Spleen (tissue), 11 donors: Measurements from ENCODE around the gene AGBL3. TPM values are rescaled to one million over a fixed set of nuclear protein-coding genes. Genes with fewer than 3 reads are reported as not detected.
"Not testable (repeated sequence)": the region's sequence is repeated elsewhere in the genome, so short reads cannot be mapped to it uniquely, and the experiment has no call there.

Experiments
- DNase-seq: peaks from one replicate; pipeline ENCODE4 v3.0.0-alpha.2; 2020
- H3K27ac ChIP-seq, 8 donors: fragments of 200-600 bp; sonication (generic) in 7 of 8; 1 replicate in 4 of 8; 2 replicates in 4 of 8; pipeline versions ENCODE4 v1.5.0 to v1.8.0; 2016 to 2021; ENCODE audit warnings: inconsistent platforms in 4 of 8, mild to moderate bottlenecking in 4 of 8, moderate library complexity in 1 of 8
- H3K27me3 ChIP-seq, 7 donors: fragments of 200-600 bp; sonication (generic) in 6 of 7; replicated peaks in 1 of 7; 1 replicate in 4 of 7; 2 replicates in 3 of 7; pipeline versions ENCODE4 v1.5.0 to v1.8.0; 2016 to 2021; ENCODE audit warnings: inconsistent platforms in 3 of 7, mild to moderate bottlenecking in 1 of 7
- H3K36me3 ChIP-seq, 6 donors: fragments of 200-600 bp; sonication (generic) in 5 of 6; 1 replicate in 4 of 6; 2 replicates in 2 of 6; pipeline versions ENCODE4 v1.5.0 to v1.8.0; 2016 to 2021; ENCODE audit warnings: inconsistent platforms in 2 of 6
- H3K4me1 ChIP-seq, 6 donors: fragments of 200-600 bp; sonication (generic) in 5 of 6; 1 replicate in 3 of 6; 2 replicates in 3 of 6; pipeline versions ENCODE4 v1.5.0 to v1.8.0; 2016 to 2021; ENCODE audit warnings: inconsistent platforms in 3 of 6
- H3K4me3 ChIP-seq, 8 donors: fragments of 200-600 bp; sonication (generic) in 7 of 8; 1 replicate in 4 of 8; 2 replicates in 4 of 8; pipeline versions ENCODE4 v1.5.0 to v1.8.0; 2016 to 2021; ENCODE audit warnings: inconsistent platforms in 4 of 8, mild to moderate bottlenecking in 4 of 8, moderate library complexity in 2 of 8
- H3K9me3 ChIP-seq, 8 donors: fragments of 200-600 bp; sonication (generic) in 7 of 8; 1 replicate in 4 of 8; 2 replicates in 4 of 8; pipeline versions ENCODE4 v1.5.0 to v1.8.0; 2016 to 2021; ENCODE audit warnings: inconsistent platforms in 4 of 8
- CTCF ChIP-seq, 11 experiments: fragments of 200-600 bp in 7 of 11; fragments of 450-650 bp in 4 of 11; sonication (generic) in 4 of 11; IDR thresholded peaks in 8 of 11; conservative IDR thresholded peaks in 3 of 11; 1 replicate in 7 of 11; 2 replicates in 4 of 11; pipeline versions ENCODE4 v1.4.0 to v1.8.0; 2016 to 2021; ENCODE audit warnings: antibody characterized with exemption in 11 of 11, inconsistent platforms in 4 of 11, mild to moderate bottlenecking in 1 of 11
- POLR2A ChIP-seq, 3 donors: fragments of 450-650 bp; IDR thresholded peaks; one replicate each; pipeline ENCODE4 v1.5.1; 2017; ENCODE audit warnings: antibody characterized with exemption in 3 of 3, mild to moderate bottlenecking in 1 of 3
- POLR2AphosphoS5 ChIP-seq, 3 donors: sonication (generic); formaldehyde crosslinking; IDR thresholded peaks; one replicate each; pipeline ENCODE4 v1.5.1; 2017; ENCODE audit warnings: antibody characterized with exemption in 3 of 3
- WGBS, 5 donors: extraction: QIAGEN DNeasy Blood & Tissue Kit in 3 of 5; methylation state at CpG; one replicate each; pipeline versions ENCODE4 v1.1.5 to v1.1.7; 2013 to 2018; 5-methylcytosine and 5-hydroxymethylcytosine counted together
- intact Hi-C: fragments of 100-400 bp; cut with DNase I; formaldehyde crosslinking; loops from one replicate; pipeline ENCODE4 v1.15.0; 2023; ENCODE audit warnings: low total_unique reads
- polyA plus RNA-seq, 3 donors: library from polyadenylated mRNA; stranded (reverse); fragments of 200-250 nt; gene quantifications; one replicate each; pipeline ENCODE4 v1.2.1, GENCODE V29; 2013
- total RNA-seq, 7 donors: library from RNA; depleted of rRNA in 3 of 7; stranded (reverse); fragments of >200 nt in 3 of 7; fragmentation: NEBNext Ultra II Directional in 4 of 7; extraction: Animal tissue kit (Norgen Biotek cat#: 25700) in 4 of 7; gene quantifications; one replicate each; pipeline versions ENCODE4 v1.1.0 to v1.2.1, GENCODE V29; 2016 to 2021
- donor health status: healthy with polysubstance abuse.
- donor health status: DM: no; HTN: no; CAD: no; lungs with moderate emphysema.
- donor health status: DM: no; HTN: no; CAD: no.
- donor health status: Bipolar disorder and iron deficiency.
- donor health status: healthy.
- donor health status: DM: no; HTN: no; CAD: no.
- donor health status: DM: yes; HTN: yes; CAD: no.

AGBL3 gene
- total and polyA plus RNA-seq, 10 donors: 1.2 to 12.9 (median 4.9) TPM

GRCh38 chr7:135170998-135171481 lies 184.7 kb downstream of the AGBL3 start:
- H3K36me3 ChIP-seq: peaks cover 0 to 30% (median 13%) of the 10 kb centered on the region in 6 donors
- TF ChIP-seq CTCF (IDR thresholded peaks at IDR 0.05 in 8 of 11, conservative IDR thresholded peaks at IDR 0.05 in 3 of 11): peak in 4 of 11 experiments; percentile 4 to 21 (median 11)
- H3K27me3 ChIP-seq, intact Hi-C loops, H3K9me3 ChIP-seq, DNase-seq: not testable (repeated sequence)
- 14 to 19% (median 17%) methylated on average over 12 of the region's 12 CpGs for WGBS, 5 donors
- peak overlapping the region; percentile 85 to 100 (median 98) for H3K27ac ChIP-seq
- peaks cover 38 to 58% (median 51%) of the 10 kb centered on the region in 6 donors for H3K4me1 ChIP-seq
- peak overlapping the region; percentile 42 to 81 (median 66) for H3K4me3 ChIP-seq

- peak overlapping the region in 1 of 8 donors; percentile 79 for H3K4me3 ChIP-seq
- peaks cover 32 to 51% (median 45%) of the 10 kb centered on the region in 6 donors for H3K4me1 ChIP-seq
- peak; percentile 85 for DNase-seq
- H3K27me3 ChIP-seq, intact Hi-C loops, H3K9me3 ChIP-seq: not testable (repeated sequence)
- TF ChIP-seq POLR2AphosphoS5 (IDR thresholded peaks at IDR 0.05): peak in 2 of 3 donors; percentile 23 to 57
- 54 to 78% (median 74%) methylated on average over 16 to 19 of the region's 19 CpGs for WGBS, 5 donors
- peaks cover 0 to 23% (median 10%) of the 10 kb centered on the region in 6 donors for H3K36me3 ChIP-seq
- peak overlapping the region; percentile 85 to 100 (median 98) for H3K27ac ChIP-seq
Measured at GRCh38 chr7:135171581-135172291, 185.4 kb downstream of the AGBL3 start.

GRCh38 chr7:135173916-135174315 lies 187.6 kb downstream of the AGBL3 start:
- WGBS, 5 donors: 88 to 96% (median 92%) methylated on average over 4 of the region's 4 CpGs
- intact Hi-C loops, H3K4me3 ChIP-seq, H3K9me3 ChIP-seq, H3K27me3 ChIP-seq, H3K27ac ChIP-seq, H3K36me3 ChIP-seq: not testable (repeated sequence)
- peak; percentile 41 for DNase-seq
- peaks cover 13 to 29% (median 24%) of the 10 kb centered on the region in 6 donors for H3K4me1 ChIP-seq

- DNase-seq: no peak
- no peak overlapping the region for H3K4me3 ChIP-seq
Measured at GRCh38 chr7:135174941-135175340, 188.6 kb downstream of the AGBL3 start.

More at GRCh38 chr7:135174941-135175340, 188.6 kb downstream of the AGBL3 start:
- WGBS, 5 donors: 86 to 96% (median 93%) methylated on average over 7 of the region's 7 CpGs
- H3K27ac ChIP-seq: no peak overlapping the region
- H3K4me1 ChIP-seq: peaks cover 3 to 19% (median 13%) of the 10 kb centered on the region in 6 donors
- H3K9me3 ChIP-seq: peaks cover 0 to 18% (median 9%) of the 10 kb centered on the region in 8 donors
- TF ChIP-seq POLR2A (IDR thresholded peaks at IDR 0.05): no peak
- TF ChIP-seq CTCF (IDR thresholded peaks at IDR 0.05 in 8 of 11, conservative IDR thresholded peaks at IDR 0.05 in 3 of 11): no peak
- H3K36me3 ChIP-seq: peaks cover 0 to 7% (median 0%) of the 10 kb centered on the region in 6 donors
- H3K27me3 ChIP-seq: no peaks in the 10 kb centered on the region
- intact Hi-C loops: no loop called here
